HepG2 (cell line): ENCODE results near the gene E2F1. TPM values are rescaled to one million over a fixed set of nuclear protein-coding genes. Genes with fewer than 3 reads are reported as not detected.
A peak's percentile ranks its signal among the peaks of the same experiment; 100 is the strongest.

Experiments
- CEBPZ ChIP-seq: IDR thresholded peaks from 2 replicates; pipeline ENCODE4 v1.6.1; 2012; ENCODE audit warnings: low read length, improper control_type of control experiment
- HINFP ChIP-seq: sonication (generic); formaldehyde crosslinking; IDR thresholded peaks from 2 replicates; pipeline ENCODE4 v1.4.0; 2020; ENCODE audit warnings: low read depth, mild to moderate bottlenecking, missing genetic modification reagents
- HMGXB4 ChIP-seq, 2 experiments: sonication (generic) in 1 of 2; formaldehyde crosslinking in 1 of 2; IDR thresholded peaks; 2 replicates each; pipeline versions ENCODE4 v1.4.0 to v1.6.1; 2018 to 2020; ENCODE audit warnings: missing genetic modification reagents in 2 of 2, borderline replicate concordance in 1 of 2, low read depth in 1 of 2, mild to moderate bottlenecking in 1 of 2, missing biosample characterization in 1 of 2
- KDM2A ChIP-seq: sonication (generic); formaldehyde crosslinking; IDR thresholded peaks from 2 replicates; pipeline ENCODE4 v1.4.0; 2020; ENCODE audit warnings: low read depth, missing genetic modification reagents, borderline replicate concordance
- NCOA1 ChIP-seq: sonication (generic); formaldehyde crosslinking; IDR thresholded peaks from 2 replicates; pipeline ENCODE4 v1.9.0; 2021; ENCODE audit warnings: missing genetic modification reagents
- PHF5A ChIP-seq: IDR thresholded peaks from one replicate; pipeline ENCODE4 v1.6.1; 2018; ENCODE audit warnings: low read depth, missing genetic modification reagents; ENCODE audit not compliant: unreplicated experiment
- RBFOX2 ChIP-seq: fragments of 200-400 bp; formaldehyde crosslinking; IDR thresholded peaks from 2 replicates; pipeline ENCODE4 v1.6.1; 2017; ENCODE audit warnings: low read depth, mild to moderate bottlenecking, low read length
- U2AF1 ChIP-seq: fragments of 200-400 bp; formaldehyde crosslinking; optimal IDR thresholded peaks from 2 replicates; pipeline ENCODE3; 2017; ENCODE audit warnings: mild to moderate bottlenecking, low read depth, low read length
- ZFP82 ChIP-seq: sonication (generic); formaldehyde crosslinking; IDR thresholded peaks from 2 replicates; pipeline ENCODE4 v1.5.1; 2020; ENCODE audit warnings: mild to moderate bottlenecking, missing genetic modification reagents, borderline replicate concordance
- ZNF205 ChIP-seq: IDR thresholded peaks from 2 replicates; pipeline ENCODE4 v1.6.1; 2018; ENCODE audit warnings: missing biosample characterization, missing genetic modification reagents
- ZNF276 ChIP-seq: sonication (generic); formaldehyde crosslinking; IDR thresholded peaks from 2 replicates; pipeline ENCODE4 v1.4.0; 2020; ENCODE audit warnings: mild to moderate bottlenecking, low read depth, missing genetic modification reagents
- ZNF33A ChIP-seq: sonication (generic); formaldehyde crosslinking; IDR thresholded peaks from 2 replicates; pipeline ENCODE4 v1.5.1; 2020; ENCODE audit warnings: missing genetic modification reagents, mild to moderate bottlenecking, moderate library complexity, borderline replicate concordance
- ZNF446 ChIP-seq: sonication (generic); formaldehyde crosslinking; IDR thresholded peaks from 2 replicates; pipeline ENCODE4 v1.5.0; 2020; ENCODE audit warnings: mild to moderate bottlenecking, missing genetic modification reagents
- ZNF772 ChIP-seq: sonication (generic); formaldehyde crosslinking; IDR thresholded peaks from 2 replicates; pipeline ENCODE4 v1.5.0; 2020; ENCODE audit warnings: mild to moderate bottlenecking, missing genetic modification reagents
- polyA plus RNA-seq, 8 experiments: library from polyadenylated mRNA; depleted of rRNA in 3 of 8; stranded (reverse) in 7 of 8; unstranded in 1 of 8; fragments of >200 nt; fragmentation: Illumina TruSeq in 4 of 8; extraction: Trizol in 4 of 8; gene quantifications; 2 replicates each; pipeline versions ENCODE4 v1.2.1 to v1.2.3, GENCODE V29; 2011 to 2016; ENCODE audit warnings: low read depth in 4 of 8, missing spikeins in 1 of 8, mixed read lengths in 1 of 8; ENCODE audit not compliant: insufficient read depth in 1 of 8
- total RNA-seq, 5 experiments: library from RNA; depleted of rRNA; stranded (reverse); fragments of >200 nt; fragmentation: Illumina TruSeq; extraction: Trizol; gene quantifications; 2 replicates each; pipeline ENCODE4 v1.2.3, GENCODE V29; 2016; ENCODE audit warnings: low read depth in 1 of 5
- TF ChIP-seq, protein P1 (sequence below): sonication (generic); formaldehyde crosslinking; IDR thresholded peaks from 2 replicates; pipeline ENCODE4 v1.8.1; 2023; ENCODE audit warnings: missing genetic modification reagents, inconsistent platforms, borderline replicate concordance
- TF ChIP-seq, protein P2 (sequence below): sonication (generic); formaldehyde crosslinking; IDR thresholded peaks from 2 replicates; pipeline ENCODE4 v1.4.0; 2020; ENCODE audit warnings: missing genetic modification reagents
- TF ChIP-seq, protein P3 (sequence below): sonication (generic); formaldehyde crosslinking; IDR thresholded peaks from 2 replicates; pipeline ENCODE4 v1.5.0; 2020; ENCODE audit warnings: missing genetic modification reagents, mild to moderate bottlenecking, borderline replicate concordance

E2F1 gene
- total and polyA plus RNA-seq, 2 of the 13 experiments (the other 11 are each of a cell fraction or from before 2014, with no cell fraction given), result 25.5 to 39.4 TPM

DNA sequence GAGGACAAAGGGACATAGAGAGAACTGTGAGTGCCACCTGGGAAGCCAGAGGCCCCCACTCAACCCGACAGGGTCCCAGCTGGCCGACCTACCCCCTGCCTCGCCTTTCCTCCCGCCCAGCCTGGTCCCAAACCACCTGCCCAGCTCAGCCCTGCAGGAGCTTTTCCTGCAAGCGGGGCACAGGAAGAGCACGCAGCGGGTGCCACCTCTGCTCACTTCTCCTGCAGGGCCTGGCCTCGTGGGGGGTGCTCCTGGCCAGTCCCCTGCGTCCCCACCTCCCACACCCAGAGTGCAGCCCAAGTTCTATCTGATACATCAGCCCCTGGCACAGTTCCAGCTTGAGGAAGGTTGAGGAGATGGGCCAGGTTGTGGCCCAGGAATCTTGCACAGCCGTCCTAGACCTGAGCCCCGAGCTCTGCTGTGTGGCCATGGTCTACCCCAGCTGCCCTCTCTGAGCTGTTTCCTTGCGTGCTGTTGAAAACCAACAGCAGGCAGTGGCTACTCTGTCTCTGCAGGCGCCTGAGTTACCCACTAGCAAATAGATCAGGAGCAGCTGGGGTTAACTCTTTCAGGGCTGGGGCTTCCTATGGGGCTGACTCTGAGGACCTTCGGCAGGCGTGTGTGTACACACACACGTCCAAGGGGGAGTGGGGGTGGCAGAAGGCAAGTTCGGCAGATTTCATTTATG is 13.6 kb downstream of the E2F1 start (continued):
- no peak for TF ChIP-seq CEBPZ
- TF ChIP-seq RBFOX2, result peak; percentile 43
- TF ChIP-seq HINFP (CRISPR knock-in tag), result no peak
- TF ChIP-seq, protein P1, sequence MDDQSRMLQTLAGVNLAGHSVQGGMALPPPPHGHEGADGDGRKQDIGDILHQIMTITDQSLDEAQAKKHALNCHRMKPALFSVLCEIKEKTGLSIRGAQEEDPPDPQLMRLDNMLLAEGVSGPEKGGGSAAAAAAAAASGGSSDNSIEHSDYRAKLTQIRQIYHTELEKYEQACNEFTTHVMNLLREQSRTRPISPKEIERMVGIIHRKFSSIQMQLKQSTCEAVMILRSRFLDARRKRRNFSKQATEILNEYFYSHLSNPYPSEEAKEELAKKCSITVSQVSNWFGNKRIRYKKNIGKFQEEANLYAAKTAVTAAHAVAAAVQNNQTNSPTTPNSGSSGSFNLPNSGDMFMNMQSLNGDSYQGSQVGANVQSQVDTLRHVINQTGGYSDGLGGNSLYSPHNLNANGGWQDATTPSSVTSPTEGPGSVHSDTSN (CRISPR knock-in tag), result no peak
- TF ChIP-seq ZNF446 (CRISPR knock-in tag), result peak; percentile 82; the same call in 1 of the 2 replicates
- peak; percentile 34; the same call in 1 of the 2 replicates for TF ChIP-seq ZNF772 (CRISPR knock-in tag)
- TF ChIP-seq NCOA1, result no peak
- TF ChIP-seq ZNF276 (CRISPR knock-in tag), result no peak; the same call in none of the 2 replicates
- TF ChIP-seq HMGXB4 (CRISPR knock-in tag; IDR thresholded peaks at IDR 0.05; ENCODE audit: borderline replicate concordance in 1 of 2, low read depth in 1 of 2), result no peak
- TF ChIP-seq, protein P2, sequence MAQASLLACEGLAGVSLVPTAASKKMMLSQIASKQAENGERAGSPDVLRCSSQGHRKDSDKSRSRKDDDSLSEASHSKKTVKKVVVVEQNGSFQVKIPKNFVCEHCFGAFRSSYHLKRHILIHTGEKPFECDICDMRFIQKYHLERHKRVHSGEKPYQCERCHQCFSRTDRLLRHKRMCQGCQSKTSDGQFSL (CRISPR knock-in tag), result 0 out of 2 replicates have a peak, but pooled peaks have one; percentile 13
- TF ChIP-seq PHF5A, result no peak
- TF ChIP-seq U2AF1, result no peak
- no peak for TF ChIP-seq KDM2A (CRISPR knock-in tag)
- no peak for TF ChIP-seq ZNF205 (CRISPR knock-in tag)
- TF ChIP-seq, protein P3, sequence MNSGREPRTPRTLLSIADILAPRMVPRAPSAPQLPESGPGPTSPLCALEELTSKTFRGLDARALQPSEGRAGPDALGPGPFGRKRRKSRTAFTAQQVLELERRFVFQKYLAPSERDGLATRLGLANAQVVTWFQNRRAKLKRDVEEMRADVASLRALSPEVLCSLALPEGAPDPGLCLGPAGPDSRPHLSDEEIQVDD (CRISPR knock-in tag), result no peak; the same call in 1 of the 2 replicates
- TF ChIP-seq ZNF33A (CRISPR knock-in tag), result no peak
- TF ChIP-seq ZFP82, result no peak
